ENCODE data around the gene MT2A. TPM values are rescaled to one million over a fixed set of nuclear protein-coding genes. Genes with fewer than 3 reads are reported as not detected.

The MT2A gene
- total and polyA plus RNA-seq, 7 donors: 342 to 11,565 (median 2,887) TPM

DNA sequence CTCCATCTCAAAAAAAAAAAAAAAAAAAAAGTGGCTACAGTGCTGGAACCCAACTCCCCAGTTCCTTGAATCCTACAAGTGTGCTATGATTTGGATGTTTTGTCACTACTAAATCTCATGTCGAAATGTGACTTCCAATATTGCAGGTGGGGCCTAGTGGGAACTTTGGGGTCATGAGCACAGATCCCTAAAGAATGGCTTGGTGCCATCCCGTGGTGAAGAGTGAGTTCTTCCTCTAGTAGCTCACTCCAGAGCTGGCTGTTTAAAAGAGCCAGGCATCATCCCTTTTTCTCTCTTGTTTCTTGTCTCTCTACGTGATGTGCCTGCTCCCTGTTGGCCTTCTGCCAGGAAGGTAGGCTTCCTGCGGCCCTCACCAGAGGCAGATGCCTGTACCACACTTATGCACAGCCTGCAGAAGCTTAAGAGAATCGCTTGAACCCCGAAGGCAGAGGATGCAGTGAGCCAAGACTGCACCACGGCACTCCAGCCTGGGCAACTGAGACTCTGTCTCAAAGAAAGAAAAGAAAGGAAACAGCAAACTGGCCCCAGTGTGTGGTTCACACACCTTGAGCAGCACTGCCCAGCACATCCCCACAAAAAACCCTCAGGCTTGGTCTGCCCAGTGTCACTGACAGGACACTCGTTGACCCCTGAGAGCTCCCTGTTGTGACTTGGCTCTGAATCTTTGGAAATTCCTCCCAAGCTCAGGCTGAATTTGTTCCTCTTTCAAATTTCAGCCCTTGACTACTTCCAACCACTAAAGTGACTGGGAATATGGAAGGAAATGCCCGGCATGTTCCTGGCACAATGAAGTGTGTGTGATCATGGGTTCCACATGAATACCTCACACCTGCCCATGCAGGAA, 20.3 kb downstream of the MT2A start:
- Histone ChIP-seq H3K9me3 (no peaks in the 10 kb centered on the region), H3K27me3 (ENCODE audit: insufficient read depth in 3 of 3, low read length in 2 of 3) (no peaks in the 10 kb centered on the region), H3K27ac (peak overlapping the region; percentile 97), H3K4me1 (peaks cover 33% of the 10 kb centered on the region), H3K36me3 (ENCODE audit: insufficient read depth in 1 of 2, low read depth in 1 of 2) (no peaks in the 10 kb centered on the region), H3K4me3 (no peak overlapping the region)
- TF ChIP-seq, protein P1, sequence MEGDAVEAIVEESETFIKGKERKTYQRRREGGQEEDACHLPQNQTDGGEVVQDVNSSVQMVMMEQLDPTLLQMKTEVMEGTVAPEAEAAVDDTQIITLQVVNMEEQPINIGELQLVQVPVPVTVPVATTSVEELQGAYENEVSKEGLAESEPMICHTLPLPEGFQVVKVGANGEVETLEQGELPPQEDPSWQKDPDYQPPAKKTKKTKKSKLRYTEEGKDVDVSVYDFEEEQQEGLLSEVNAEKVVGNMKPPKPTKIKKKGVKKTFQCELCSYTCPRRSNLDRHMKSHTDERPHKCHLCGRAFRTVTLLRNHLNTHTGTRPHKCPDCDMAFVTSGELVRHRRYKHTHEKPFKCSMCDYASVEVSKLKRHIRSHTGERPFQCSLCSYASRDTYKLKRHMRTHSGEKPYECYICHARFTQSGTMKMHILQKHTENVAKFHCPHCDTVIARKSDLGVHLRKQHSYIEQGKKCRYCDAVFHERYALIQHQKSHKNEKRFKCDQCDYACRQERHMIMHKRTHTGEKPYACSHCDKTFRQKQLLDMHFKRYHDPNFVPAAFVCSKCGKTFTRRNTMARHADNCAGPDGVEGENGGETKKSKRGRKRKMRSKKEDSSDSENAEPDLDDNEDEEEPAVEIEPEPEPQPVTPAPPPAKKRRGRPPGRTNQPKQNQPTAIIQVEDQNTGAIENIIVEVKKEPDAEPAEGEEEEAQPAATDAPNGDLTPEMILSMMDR (IDR thresholded peaks at IDR 0.05): no peak
- intact Hi-C loops (cut with DNase I): loop anchor here in 1 of 2 donors (2.0 kb wide), 1 partner anchor 50 kb away; no protein-coding TSS in a partner anchor
- ATAC-seq (no peak), DNase-seq (no peak)
- 49 to 62% (median 52%) methylated on average over 9 of the region's 9 CpGs for WGBS, 3 donors

DNA sequence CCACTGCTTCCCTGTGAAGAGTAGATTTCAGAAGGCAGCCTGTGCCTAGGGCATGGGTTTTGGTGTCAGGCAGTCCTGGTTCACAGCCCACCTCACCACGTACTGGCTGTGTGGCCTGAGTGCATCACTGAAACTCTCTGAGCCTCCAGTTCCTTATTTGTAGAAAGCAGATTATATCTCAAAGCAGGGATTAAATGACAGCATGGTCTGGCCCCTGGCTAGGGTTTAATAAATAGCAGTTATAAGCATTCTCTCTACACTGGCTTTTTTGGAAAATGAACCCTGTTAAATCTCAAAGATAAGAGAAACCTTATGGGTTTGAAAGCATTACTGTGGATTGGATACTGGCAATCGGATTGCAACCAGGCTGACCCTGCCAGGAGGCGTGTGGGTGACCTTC, 21.1 kb downstream of the MT2A start:
- ATAC-seq (no peak), DNase-seq (no peak)
- H3K9me3 ChIP-seq: no peaks in the 10 kb centered on the region
- no peaks in the 10 kb centered on the region for H3K36me3 ChIP-seq (ENCODE audit: insufficient read depth in 1 of 2, low read depth in 1 of 2)
- H3K27me3 ChIP-seq (ENCODE audit: insufficient read depth in 3 of 3, low read length in 2 of 3): no peaks in the 10 kb centered on the region
- peak overlapping the region; percentile 97 for H3K27ac ChIP-seq
- intact Hi-C loops (cut with DNase I): loop anchor here in 1 of 2 donors (2.0 kb wide), 1 partner anchor 49 kb away; no protein-coding TSS in a partner anchor
- peaks cover 32% of the 10 kb centered on the region for H3K4me1 ChIP-seq
- TF ChIP-seq, protein P1 (IDR thresholded peaks at IDR 0.05): no peak
- no peak overlapping the region for H3K4me3 ChIP-seq
- WGBS, 3 donors: 50 to 69% (median 57%) methylated on average over 3 of the region's 3 CpGs

DNA sequence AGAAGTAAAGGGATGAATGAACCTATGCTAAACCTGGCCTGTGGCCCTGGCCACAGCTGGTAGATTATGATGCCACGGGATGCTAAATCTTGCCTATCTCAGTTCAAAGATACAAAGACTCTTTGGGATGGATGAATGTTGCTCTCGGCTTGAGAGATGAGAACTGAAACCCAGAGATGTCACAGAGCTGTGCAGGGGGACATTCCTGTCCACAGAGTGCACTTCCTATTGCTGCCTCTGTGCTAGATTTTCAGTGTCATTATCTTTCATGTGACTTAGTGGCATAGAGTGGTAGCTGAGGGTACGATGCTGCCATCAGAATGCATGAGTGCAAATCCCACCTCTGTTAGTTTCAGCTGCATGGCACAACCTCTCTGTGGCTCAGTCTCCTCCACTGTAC, 21.8 kb downstream of the MT2A start:
- no peak for ATAC-seq
- no peak overlapping the region for H3K27ac ChIP-seq
- TF ChIP-seq, protein P1 (IDR thresholded peaks at IDR 0.05): no peak
- intact Hi-C loops (cut with DNase I): loop anchor here in 1 of 2 donors (5.0 kb wide), 1 partner anchor 42 kb away; no protein-coding TSS in a partner anchor
- H3K9me3 ChIP-seq: no peaks in the 10 kb centered on the region
- peaks cover 29% of the 10 kb centered on the region for H3K4me1 ChIP-seq
- no peak for DNase-seq
- H3K27me3 ChIP-seq (ENCODE audit: insufficient read depth in 3 of 3, low read length in 2 of 3): no peaks in the 10 kb centered on the region
- 70 to 74% (median 74%) methylated on average over 3 of the region's 3 CpGs for WGBS, 3 donors
- no peaks in the 10 kb centered on the region for H3K36me3 ChIP-seq (ENCODE audit: insufficient read depth in 1 of 2, low read depth in 1 of 2)
- H3K4me3 ChIP-seq: no peak overlapping the region

DNA sequence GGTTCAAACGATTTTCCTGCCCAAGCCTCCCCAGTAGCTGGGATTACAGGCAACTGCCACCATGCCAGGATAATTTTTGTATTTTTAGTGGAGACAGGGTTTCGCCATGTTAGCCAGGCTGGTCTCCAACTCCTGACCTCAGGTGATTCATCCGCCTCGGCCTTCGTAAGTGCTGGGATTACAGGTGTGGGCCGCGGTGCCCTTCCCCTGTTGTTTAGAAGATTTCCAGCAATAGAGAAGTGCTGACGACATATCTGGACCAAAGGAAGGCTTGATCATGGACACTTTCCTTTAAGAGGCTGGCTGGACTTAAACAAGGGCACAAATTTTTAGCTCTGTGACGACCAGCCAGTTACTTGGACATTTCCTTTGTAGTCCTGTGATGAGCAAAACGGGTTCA, 22.8 kb downstream of the MT2A start:
- H3K27ac ChIP-seq: no peak overlapping the region
- H3K4me1 ChIP-seq: peaks cover 22% of the 10 kb centered on the region

More for the DNA sequence above, 22.8 kb downstream of the MT2A start:
- TF ChIP-seq, protein P1 (IDR thresholded peaks at IDR 0.05): no peak
- Histone ChIP-seq H3K36me3 (ENCODE audit: insufficient read depth in 1 of 2, low read depth in 1 of 2) (no peaks in the 10 kb centered on the region), H3K4me3 (no peak overlapping the region), H3K9me3 (no peaks in the 10 kb centered on the region), H3K27me3 (ENCODE audit: insufficient read depth in 3 of 3, low read length in 2 of 3) (peaks cover 0 to 2% (median 0%) of the 10 kb centered on the region in 3 donors)
- WGBS, 3 donors: 88 to 94% (median 91%) methylated on average over 10 of the region's 10 CpGs
- intact Hi-C loops (cut with DNase I): loop anchor here in 1 of 2 donors (5.0 kb wide), 1 partner anchor 41 kb away; no protein-coding TSS in a partner anchor
- no peak for ATAC-seq
- DNase-seq: no peak

Measured in psoas muscle (tissue), 8 donors.